ENCODE results near the gene TCL1A.

The TCL1A gene

DNA sequence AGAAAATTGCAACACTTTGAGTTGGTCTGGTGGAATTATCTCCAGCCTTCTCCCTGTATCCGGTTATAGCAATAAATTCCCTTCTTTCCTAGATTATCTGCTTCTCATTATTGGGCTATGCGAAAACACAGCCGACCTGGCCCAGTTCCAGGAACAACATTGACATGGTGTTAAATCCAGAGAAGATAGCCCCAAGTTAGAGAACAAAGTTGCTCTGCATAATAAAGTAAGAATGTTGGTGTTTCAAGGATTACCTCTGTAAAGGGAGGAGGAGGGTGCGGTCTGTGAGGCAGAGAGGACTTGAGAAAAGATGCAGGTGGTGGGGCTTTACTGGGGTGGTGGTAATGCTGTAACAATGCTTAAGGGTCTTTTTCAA lies 12.1 kb downstream of the TCL1A start:
- peaks cover 4% of the 10 kb centered on the region for H3K4me1 ChIP-seq
- TF ChIP-seq, protein P1, sequence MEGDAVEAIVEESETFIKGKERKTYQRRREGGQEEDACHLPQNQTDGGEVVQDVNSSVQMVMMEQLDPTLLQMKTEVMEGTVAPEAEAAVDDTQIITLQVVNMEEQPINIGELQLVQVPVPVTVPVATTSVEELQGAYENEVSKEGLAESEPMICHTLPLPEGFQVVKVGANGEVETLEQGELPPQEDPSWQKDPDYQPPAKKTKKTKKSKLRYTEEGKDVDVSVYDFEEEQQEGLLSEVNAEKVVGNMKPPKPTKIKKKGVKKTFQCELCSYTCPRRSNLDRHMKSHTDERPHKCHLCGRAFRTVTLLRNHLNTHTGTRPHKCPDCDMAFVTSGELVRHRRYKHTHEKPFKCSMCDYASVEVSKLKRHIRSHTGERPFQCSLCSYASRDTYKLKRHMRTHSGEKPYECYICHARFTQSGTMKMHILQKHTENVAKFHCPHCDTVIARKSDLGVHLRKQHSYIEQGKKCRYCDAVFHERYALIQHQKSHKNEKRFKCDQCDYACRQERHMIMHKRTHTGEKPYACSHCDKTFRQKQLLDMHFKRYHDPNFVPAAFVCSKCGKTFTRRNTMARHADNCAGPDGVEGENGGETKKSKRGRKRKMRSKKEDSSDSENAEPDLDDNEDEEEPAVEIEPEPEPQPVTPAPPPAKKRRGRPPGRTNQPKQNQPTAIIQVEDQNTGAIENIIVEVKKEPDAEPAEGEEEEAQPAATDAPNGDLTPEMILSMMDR (IDR thresholded peaks at IDR 0.05), result no peak
- no peaks in the 10 kb centered on the region for H3K9me3 ChIP-seq (ENCODE audit: control insufficient read depth, low read length)
- H3K27ac ChIP-seq, result no peak overlapping the region
- H2AFZ ChIP-seq, result no peak overlapping the region
- no peak overlapping the region for H3K9ac ChIP-seq
- H3K27me3 ChIP-seq (ENCODE audit: control insufficient read depth, insufficient read depth, low read length), result no peaks in the 10 kb centered on the region
- no peaks in the 10 kb centered on the region for H3K79me2 ChIP-seq
- no peak overlapping the region for H3K4me2 ChIP-seq (ENCODE audit: low read length)
- no peak overlapping the region for H3K4me3 ChIP-seq (ENCODE audit: low read depth, low read length)
- H3K36me3 ChIP-seq (ENCODE audit: control insufficient read depth, insufficient read depth, low read length), result no peaks in the 10 kb centered on the region

DNA sequence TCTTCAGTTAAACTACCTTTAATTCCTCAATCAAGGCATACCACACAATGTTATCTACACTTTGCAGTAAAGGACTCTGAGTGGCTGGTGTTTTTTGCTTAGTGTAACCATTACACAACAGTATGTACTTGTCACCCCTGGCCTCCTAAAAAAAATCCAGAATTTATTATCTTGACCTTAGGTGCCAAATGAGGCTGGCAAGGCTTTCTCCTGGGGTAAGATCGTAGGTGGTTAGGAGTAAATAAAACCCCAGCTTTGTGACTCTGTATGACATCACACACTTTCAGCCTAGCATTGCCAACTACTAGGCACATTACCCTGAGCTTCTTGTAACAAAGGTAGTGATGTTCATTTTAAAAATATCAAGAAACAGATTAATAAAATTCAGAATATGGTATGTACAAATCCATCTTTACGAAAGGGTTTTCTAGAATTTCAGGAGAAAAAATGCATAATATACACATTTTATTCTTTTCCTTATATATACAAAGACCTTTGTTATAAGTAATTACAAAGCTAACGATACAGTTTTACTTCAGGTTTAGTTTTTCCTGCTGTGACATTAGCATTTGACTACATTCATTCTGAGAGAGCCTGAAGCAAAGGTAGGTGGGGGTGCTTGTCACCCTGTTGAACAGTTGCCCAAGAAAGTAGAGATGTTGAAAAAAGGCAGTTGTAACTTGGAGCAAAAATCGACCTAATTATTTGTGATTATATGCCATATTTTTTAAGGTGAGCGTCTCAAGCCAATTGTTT lies 13.5 kb downstream of the TCL1A start:
- Histone ChIP-seq H3K4me3 (ENCODE audit: low read depth, low read length) (no peak overlapping the region), H3K4me1 (peaks cover 4% of the 10 kb centered on the region), H2AFZ (no peak overlapping the region), H3K27ac (no peak overlapping the region), H3K79me2 (no peaks in the 10 kb centered on the region), H3K27me3 (ENCODE audit: control insufficient read depth, insufficient read depth, low read length) (no peaks in the 10 kb centered on the region), H3K36me3 (ENCODE audit: control insufficient read depth, insufficient read depth, low read length) (no peaks in the 10 kb centered on the region), H3K9me3 (ENCODE audit: control insufficient read depth, low read length) (no peaks in the 10 kb centered on the region), H3K9ac (no peak overlapping the region), H3K4me2 (ENCODE audit: low read length) (no peak overlapping the region)
- TF ChIP-seq, protein P1 (IDR thresholded peaks at IDR 0.05), result no peak

DNA sequence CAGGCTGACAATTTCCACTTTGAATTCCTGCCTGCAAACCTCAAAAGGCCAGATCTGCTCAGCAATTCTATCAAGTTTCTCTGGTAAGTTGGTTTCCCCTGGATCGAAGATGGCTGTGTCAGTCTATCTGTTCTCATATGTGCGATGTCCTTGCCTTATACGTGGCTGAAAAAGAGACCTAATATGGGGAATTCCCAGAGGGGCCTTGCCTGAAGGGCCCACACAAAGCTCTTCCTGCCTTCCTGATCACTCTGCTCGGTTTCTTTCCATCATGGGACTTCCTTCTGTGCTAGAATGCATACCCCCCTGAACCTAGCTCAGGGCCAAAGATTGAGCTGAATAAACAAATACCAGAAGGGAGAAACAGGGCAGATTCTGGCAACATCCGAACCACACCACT lies 14.5 kb downstream of the TCL1A start:
- Histone ChIP-seq H3K27me3 (ENCODE audit: control insufficient read depth, insufficient read depth, low read length) (no peaks in the 10 kb centered on the region), H3K9ac (no peak overlapping the region), H3K9me3 (ENCODE audit: control insufficient read depth, low read length) (no peaks in the 10 kb centered on the region), H3K4me3 (ENCODE audit: low read depth, low read length) (no peak overlapping the region), H3K4me1 (peaks cover 4% of the 10 kb centered on the region), H3K27ac (no peak overlapping the region), H2AFZ (peak overlapping the region; percentile 63), H3K36me3 (ENCODE audit: control insufficient read depth, insufficient read depth, low read length) (no peaks in the 10 kb centered on the region), H3K4me2 (ENCODE audit: low read length) (no peak overlapping the region), H3K79me2 (no peaks in the 10 kb centered on the region)
- TF ChIP-seq, protein P1 (IDR thresholded peaks at IDR 0.05), result no peak

DNA sequence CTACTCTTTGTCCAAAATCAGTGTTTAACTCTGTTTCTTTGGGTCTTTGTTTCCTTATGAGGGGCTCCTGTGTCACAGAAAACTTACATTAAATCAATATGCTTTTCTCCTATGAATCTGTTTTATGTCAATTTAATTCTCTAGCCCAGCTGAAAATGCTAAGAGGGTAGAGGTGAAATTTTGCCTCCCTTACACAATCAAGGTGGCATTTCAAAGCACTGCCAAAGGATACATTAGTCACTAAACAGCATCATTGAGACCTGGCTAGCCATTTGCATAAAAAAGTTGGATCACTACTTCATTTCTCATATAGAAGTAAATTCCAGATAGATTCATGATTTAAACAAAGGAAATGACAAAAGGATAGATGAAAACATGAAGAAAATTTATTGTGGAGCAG lies 15.6 kb downstream of the TCL1A start:
- Histone ChIP-seq H3K36me3 (ENCODE audit: control insufficient read depth, insufficient read depth, low read length) (no peaks in the 10 kb centered on the region), H3K9ac (no peak overlapping the region), H3K79me2 (no peaks in the 10 kb centered on the region), H3K9me3 (ENCODE audit: control insufficient read depth, low read length) (no peaks in the 10 kb centered on the region), H3K27ac (no peak overlapping the region), H3K4me1 (peaks cover 7% of the 10 kb centered on the region), H3K27me3 (ENCODE audit: control insufficient read depth, insufficient read depth, low read length) (no peaks in the 10 kb centered on the region), H3K4me3 (ENCODE audit: low read depth, low read length) (no peak overlapping the region), H3K4me2 (ENCODE audit: low read length) (no peak overlapping the region), H2AFZ (peak overlapping the region; percentile 31)
- TF ChIP-seq, protein P1 (IDR thresholded peaks at IDR 0.05), result no peak

DNA sequence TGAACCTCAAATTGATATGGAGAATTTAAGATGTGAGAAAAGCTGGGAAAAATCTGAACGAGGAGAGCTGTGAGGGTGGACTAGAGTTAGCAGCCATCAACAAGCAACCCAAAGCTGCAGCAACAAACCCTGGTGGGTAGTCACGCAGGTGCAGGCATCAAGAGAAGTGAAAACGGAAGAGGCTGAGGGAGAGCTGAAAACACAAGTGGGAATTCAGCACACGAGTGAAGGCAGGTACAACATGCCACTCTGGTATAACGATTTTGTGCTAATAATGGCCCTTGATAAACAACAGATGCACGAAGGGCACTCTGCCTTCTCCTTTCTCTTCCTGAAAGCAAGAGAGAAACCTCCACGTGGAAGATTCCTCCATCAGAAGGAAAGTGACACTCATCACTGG lies 16.2 kb downstream of the TCL1A start:
- no peak overlapping the region for H3K4me3 ChIP-seq (ENCODE audit: low read depth, low read length)
- H3K4me1 ChIP-seq, result peaks cover 12% of the 10 kb centered on the region
- no peak overlapping the region for H3K4me2 ChIP-seq (ENCODE audit: low read length)
- TF ChIP-seq, protein P1 (IDR thresholded peaks at IDR 0.05), result no peak
- H3K9ac ChIP-seq, result no peak overlapping the region
- no peaks in the 10 kb centered on the region for H3K36me3 ChIP-seq (ENCODE audit: control insufficient read depth, insufficient read depth, low read length)
- H2AFZ ChIP-seq, result peak overlapping the region; percentile 31
- H3K79me2 ChIP-seq, result no peaks in the 10 kb centered on the region
- no peak overlapping the region for H3K27ac ChIP-seq
- no peaks in the 10 kb centered on the region for H3K27me3 ChIP-seq (ENCODE audit: control insufficient read depth, insufficient read depth, low read length)
- no peaks in the 10 kb centered on the region for H3K9me3 ChIP-seq (ENCODE audit: control insufficient read depth, low read length)

Measured in parathyroid adenoma (tissue), 2 donors.